Measurements from ENCODE around the gene TUBGCP6.

Gene TUBGCP6

DNA sequence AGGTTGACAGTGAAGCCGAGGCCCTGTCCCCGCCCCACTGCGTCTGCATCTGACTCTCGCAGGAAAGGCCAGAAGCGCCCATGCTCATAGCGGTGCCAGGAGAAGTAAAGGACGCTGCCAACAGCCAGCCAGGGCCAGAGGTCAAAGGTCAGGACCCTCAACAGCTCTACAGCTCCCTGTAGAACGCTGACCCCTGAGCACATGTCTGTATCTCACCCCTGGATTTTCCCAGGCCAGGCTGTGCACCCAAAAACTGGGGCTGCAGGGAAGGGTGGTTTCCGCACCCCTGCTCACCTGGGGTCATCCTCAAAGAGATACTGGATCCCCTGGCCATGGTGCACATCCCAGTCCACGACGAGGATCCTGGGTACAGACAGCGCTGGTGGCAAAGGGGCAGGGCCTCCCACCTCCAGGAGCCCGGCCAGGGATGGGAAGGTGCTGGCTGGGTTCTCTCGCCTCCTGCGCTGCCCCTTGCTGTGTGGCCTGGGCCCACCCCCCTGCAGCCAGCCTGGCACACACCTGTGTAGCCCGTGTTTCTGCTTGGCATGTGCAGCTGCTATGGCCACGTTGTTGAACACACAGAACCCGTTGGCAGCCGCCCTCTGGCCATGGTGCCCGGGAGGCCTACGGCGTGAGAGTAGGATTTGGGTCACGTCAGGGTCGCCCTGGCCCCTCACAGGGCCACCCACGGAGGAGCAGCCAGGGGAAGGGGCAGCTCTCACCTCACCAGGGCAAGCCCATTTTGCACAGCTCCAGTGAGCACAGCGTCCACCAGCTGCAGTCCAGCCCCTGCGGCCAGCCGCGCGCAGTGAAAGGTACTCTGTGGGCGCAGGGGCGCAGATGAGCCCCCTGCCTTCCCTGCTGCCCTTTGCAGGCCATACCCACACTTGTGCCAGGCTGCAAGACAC lies 4.8 kb upstream of the TUBGCP6 start:
- DNase-seq, result no peak

DNA sequence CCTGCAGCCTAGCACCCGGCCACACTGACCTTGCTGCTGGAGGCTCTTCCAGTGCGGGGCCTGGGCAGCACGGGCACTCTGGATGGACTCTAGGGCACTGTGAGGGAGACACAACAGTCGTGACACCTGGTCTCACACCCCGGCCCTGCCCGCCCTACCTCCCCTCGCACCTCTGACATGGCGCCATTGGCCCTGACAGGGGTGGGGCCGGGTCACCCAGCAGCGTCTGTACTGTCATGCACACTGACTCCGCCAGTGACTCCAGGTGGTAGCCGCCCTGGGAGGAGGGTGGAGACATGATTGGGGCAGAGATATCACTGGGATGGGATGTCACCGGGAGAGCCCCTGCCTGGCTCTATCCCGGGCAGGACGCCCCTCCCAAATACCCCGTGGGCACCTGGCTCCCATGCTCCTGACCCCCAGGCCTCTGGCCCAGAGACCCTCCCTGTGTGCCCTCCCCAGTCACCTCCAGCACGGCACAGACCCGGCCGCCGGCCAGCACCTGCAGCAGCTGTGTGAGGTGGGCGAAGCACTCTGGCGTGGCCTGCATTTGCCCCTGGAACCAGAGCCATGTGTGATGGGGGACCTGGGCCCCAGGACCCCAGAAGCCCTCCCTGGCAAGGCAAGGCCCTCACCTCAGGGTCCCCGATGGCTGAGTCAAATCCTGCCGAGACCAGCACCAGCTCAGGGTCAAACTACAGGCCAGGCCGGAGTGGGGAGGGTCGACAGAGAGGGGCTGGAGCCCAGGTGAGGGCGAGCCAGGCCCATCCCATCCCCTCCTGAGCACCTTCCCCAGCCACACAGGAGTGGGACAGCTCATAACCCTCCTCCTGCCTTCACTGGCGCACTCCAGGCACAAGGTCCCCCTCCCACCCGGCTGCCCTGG lies 3.6 kb upstream of the TUBGCP6 start:
- DNase-seq, result no peak

DNA sequence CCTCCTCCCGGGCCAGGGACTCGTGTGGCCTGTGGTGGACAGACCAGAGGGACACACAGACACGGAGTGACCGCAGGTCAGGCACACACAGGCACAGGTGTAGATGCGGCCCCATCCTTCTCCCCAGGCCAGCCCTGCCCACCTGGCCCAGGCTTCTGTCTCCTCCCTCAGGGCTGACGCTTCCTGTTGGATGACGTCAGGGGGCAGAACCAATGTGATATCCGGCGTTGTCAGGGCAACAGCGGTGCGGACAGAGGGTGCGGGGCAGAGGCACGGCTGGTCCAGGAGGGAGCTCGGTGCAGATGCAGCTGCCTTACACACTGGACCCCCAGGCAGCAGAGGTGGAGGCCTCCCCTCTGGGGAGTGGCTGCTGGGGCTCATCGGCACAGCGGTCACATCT lies 2.9 kb upstream of the TUBGCP6 start:
- DNase-seq, result no peak

DNA sequence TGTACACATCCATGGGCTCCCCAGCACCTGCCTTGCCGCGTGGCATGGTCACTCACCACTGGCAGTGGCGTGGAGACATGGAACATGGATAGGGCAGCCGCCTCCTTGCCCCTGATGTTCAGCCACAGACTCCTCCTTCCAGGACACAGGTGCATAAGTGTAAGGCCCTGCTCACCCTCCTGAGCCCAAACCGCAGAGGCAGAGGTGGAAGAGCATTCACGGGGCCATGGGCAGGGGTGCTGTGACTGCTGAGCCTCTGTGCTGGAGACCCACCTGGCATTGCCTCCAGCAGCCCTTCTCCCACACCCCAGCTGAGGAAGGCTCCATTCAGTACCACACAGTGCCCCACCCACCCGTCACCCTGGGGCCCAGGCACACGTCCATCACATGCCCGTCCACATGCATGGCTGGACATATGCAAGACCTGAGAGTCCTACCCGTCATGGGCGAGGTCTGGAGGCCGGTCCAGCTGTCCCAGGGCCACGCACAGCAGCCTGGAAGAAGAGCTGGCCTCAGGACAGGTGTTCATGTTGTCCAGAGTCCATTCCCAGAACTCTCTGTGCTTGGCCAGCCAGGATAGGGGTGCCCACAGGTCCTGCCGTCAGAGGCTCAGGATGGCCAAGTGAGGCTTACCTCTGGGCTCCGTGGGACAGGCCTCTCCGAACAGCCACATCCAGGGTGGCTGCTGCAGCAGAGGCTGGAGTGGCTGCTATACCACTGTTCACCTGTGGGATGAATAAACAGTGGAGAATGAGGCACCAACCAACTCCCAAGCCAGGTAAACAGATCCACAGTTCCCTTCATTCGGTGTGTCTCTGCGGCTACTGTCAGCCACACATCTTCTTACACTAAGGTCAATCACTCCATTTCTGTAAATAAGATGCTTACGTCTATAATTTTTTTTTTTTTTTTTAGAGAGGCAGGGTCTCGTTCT lies 1.7 kb upstream of the TUBGCP6 start:
- DNase-seq, result no peak

DNA sequence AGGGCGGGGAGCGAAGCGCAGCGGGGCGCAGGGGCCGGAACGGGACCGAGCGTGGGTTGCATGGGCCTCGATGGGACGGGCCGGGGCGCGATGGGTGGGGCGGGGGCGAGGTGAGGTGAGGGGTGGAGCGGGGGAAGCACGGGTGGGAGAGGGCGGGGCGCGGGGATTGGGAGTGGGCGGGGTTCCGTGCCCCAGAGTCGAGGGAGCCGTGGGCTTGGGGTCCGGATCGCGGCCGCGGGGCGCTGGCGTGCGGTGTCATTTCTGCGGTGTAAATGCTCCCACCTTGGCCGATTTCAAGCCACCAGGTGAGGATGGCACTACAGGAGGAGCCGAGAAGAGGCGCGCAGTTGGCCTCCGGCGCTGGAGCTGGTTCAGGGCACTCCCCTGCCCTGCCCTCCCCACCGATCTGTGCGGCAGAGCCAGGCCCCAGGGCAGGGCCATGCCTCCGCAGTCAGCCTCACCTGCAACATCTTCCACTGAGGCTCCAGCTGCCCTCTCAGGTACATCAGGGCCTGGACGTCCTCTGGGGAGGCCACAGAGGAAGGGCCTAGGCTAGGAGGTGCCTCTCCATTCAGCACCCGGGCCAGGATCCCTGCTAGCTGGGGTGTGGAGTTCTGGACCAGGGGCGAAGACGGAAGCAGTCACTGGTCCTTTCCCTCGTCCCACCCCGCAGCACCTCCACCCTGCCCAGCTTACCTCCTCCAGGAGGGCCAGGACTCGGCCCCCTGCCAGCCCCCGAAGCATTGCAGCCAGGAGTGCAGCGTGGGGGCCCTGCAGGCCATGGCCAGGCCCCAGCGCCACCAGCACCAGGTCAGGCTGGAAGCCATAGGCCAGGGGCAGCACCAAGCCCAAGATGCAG lies 620 bp upstream of the TUBGCP6 start:
- no peak for DNase-seq

DNA sequence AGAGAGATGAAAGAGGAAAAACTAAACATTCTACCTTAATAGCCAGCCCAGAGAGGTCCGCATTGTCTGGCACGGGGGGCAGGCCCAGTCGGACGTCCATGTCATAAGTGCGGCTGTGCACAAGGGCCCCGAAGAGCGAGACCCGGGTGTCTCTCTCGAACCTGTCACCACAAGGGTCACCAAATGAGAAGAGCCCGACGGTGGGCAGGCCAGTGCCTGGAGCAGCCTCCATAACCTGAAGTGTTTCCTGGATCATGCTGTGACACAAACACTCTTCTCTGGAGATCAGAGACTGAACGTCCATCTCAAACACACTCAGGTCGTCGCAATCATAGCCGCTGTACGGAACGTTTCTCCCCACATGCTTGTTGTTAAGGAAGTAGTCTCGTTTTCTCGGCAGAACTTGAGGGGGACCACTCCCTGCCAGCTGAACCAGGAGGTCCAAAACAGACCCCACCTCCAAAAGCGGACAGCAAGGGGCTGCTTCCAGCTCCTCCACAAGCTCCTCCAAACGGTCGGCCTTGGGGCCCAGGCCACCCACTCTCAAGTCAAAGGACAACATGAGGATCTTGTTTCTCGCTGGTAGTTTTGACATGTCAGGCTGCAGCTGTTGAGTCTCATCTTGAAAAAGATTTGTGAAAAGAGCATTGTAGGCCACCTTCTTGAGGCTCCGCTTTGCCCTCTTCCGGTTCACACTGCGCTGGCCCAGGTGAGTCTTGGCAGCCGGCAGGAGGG lies 971 bp downstream of the TUBGCP6 start:
- DNase-seq, result no peak

DNA sequence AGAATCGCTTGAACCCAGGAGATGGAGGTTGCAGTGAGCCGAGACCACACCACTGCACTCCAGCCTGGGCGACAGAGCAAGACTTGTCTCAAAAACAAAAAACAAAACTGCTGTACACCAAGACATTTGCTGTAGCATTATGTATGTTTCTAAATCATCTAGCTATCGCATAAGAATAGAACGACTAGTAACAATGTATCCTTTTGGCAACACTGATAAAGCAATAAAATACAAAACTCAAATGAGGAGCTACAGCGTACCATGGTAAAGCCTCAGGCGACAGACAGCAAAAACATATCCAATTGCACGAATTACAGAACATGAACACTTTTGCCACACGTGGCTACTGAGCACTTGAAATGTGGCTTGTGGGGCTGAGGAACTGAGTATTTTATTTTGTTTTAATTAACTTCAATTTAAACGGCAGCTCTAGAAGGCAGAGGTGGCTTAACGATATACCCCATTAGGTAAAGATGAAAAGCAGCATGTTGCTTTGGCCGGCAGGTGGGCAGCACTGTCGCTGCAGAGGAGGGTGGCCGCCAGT lies 2.3 kb downstream of the TUBGCP6 start:
- DNase-seq, result no peak

DNA sequence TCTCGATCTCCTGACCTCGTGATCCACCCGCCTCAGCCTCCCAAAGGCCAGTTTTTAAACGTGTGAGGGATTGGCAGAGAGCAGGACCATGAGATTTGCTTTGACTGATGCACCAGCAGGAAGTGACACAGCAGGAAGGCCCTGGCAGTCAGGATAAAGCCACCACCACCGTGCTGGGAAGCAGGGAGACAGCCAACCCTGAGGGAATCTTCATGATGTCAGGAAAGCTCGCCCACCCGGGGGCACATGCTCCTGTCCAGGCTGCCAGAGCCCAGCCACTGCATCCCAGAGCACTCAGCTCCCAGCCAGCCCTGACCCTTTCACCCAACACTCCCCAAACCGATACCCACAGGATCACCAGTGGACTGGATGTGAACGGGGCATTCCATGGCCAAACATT lies 6.1 kb downstream of the TUBGCP6 start:
- no peak for DNase-seq

DNA sequence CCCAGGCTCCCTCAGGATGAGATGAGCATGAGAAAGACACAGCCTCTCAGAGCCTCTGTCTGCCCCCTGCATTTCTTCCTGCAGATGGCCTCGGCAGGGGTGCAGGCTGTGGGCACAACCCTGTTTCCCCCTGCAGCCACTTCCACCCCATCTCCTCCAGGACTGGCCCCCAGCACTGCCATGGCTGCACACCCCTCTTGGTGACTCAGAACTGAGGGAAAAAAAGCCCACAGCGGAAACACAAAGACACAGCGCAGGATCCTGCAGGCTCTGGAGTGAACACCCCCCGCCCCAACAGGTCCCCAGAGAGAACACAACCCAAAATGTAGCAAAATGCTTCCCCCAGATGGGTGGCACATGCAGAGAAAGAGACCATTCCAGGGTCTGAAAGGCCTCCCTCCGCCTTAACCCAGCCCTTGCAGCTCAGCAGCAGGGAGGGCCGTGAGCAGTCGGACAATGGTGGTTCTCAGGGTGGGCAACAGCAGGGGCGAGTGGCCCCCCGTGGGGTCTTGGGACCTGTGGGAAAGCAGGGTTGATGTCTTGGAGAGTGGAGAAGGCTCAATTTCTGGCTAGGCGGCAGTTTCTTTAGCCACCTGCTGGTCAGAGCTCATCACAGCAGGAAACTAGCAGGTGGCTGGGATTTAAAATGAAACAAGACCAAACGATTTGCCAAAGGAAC lies 8.0 kb downstream of the TUBGCP6 start:
- DNase-seq, result peak in 1 of 14 donors; percentile 58

DNA sequence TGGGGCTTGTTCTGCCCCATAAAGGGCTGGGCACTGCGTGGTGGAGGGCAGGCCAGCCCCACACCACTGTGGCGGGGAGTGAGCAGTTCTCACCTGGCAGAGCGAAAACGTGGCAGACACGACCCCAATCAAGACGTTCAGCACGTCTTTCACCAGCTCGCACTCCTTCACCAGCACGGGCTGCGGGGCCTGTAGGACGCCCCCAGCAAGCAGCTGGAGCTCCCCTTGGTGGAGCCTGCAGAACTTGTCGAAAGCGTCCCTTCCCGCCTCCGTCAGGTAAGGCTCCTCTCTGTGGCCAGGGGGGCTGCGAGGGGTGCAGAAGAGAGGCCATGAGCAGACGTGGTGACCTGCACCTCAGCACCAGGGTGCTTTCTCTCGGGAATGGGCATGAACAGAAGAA lies 11.6 kb downstream of the TUBGCP6 start:
- DNase-seq, result no peak

DNA sequence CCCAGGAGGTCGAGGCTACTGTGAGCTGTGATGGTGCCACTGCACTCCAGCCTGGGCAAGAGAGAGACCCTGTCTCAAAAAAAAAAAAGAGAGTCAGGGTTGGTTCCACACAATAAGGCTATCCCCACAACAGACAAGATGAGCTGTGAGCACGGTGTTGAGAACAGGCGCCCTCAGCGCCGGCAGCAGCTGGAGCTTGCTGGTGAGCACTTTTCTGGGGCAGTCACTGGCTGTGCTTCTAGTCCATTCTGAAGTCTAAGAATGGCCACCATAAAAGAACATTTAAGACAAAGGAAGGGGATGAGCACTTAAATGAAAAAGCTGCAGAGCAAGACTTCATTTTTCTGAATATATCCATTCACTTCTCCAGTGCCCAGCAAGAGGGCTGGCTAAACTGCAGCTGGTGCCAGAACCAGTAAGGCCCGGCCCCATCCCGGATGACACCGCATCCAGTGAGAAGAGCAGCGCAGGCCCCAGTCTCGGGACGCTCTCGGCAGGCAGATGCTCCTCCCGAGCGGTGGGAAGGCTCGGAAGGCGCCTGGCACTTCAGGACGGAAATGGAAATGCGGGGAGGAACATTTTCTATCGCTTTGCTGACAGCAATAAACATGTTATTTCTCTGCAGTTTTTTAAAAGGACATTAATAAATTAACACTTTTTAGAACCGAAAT lies 12.2 kb downstream of the TUBGCP6 start:
- no peak for DNase-seq

DNA sequence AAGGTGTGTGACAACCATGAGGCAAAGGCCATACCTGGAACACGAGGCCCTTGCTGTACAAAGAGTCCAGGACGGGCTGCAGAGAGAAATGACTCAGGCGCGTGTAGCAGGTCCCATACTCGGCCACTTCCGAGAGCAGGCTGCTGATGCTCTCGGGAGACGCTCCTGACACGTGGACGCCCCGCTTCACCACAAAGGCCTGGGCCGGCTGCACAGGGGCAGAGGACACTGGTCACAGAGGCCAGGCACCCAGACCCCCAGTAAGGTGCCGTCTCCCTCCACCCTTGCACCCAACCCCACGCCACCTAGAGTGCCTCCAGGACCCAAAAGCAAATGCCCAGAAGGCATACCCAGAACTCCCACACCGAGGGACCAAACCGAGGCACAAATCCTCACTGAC lies 15.5 kb downstream of the TUBGCP6 start:
- DNase-seq, result no peak

DNA sequence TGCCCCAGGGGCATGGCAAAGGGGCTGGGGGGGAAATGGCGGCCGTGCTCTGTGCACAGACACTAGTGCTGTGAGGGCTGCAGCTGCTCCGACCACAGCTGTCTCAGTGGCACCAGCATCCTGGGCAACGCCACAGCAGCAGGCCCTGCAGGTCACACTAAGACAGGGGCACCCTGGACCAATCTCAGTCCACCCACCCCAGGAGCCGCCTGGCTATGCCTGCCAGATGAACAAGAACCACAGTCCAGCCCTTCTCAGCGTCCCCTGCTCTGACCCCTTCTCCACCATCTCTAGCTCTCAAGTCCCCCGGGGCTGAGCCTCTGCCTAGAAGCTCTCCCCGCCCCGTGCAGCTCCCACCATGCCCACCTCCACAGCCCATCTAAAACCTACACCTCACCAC lies 16.5 kb downstream of the TUBGCP6 start:
- no peak for DNase-seq

DNA sequence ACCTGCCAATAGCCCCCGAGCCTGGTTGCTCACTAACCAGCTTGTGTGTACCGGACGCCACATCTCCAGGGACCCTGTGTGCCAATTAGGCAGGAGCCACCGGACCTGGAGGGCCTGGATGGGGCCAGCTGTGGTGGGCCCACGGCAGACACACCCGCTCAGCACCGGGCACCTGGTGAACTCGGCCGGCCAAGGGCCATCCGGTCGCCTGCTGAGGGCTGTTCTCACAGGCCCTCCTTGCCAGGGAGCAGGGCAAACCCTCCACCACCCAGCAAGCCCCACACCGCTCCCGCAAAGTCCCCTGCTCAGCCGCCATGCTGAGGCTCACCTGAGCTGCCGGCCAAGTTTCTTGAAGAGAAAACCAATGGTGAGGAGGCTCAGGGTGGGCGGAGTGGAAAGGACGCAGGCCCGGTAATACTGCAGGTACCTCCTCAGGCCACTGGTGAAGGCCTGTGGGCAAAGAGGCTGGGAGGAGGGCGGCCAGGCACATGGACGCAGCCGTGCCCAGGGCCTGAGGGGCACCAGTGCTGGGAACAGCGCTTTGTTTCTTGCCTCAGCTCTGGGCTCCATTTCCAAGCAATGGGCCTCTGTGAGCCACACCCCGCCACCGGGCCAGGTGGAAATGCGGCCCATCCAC lies 17.1 kb downstream of the TUBGCP6 start:
- no peak for DNase-seq

DNA sequence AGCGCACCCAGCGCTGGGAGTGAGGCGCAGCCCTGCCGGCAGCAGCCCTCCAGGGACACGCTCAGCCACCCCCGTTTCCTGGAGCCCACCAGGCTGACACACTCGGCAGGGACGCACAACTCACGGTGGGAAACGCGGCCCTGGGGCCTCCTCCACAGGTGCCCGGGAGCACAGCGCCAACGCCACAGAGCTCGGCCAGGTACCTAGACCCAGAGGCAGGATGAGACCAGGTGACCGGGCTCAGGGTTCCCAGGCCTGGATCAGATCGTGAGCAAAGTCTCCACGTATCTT lies 18.0 kb downstream of the TUBGCP6 start:
- no peak for DNase-seq

DNA sequence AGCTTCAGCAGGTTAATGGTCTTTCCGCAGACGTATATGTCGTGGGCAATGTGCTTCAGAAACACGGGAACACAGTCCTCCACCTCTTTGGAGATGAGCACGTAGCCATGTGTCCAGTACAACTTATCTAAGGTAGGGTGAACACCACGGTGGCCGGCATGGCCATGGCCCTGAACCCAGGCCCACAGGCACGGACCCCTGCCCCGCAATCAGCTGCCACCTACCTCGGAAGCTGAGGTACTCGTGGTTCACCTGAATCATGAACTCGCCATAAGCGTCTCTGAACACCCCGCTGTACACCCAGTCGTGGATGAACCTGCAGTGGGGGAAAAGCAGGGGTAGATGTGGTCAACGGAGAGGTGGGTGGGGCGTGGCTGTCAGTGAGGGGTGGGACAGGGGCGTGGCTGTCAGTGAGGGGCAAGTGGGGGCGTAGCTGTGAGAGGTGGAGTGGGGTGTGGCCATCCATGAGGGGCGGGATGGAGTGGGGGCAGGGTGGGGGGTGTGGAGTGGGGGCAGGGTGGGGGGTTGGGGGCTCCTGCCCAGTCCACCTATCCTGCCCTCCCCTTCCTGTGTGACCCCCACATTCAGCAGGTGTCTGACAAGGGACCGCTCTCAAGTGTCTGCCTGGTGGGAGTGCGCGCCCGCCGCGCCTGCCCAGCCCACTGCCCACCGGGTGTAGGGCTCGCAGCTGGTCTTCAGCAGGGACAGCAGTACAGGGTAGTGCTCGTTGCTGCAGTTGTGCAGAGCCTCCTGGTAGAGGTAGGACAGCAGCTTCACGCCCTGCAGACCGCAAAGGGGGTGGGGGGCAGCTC lies 18.6 kb downstream of the TUBGCP6 start:
- no peak for DNase-seq

DNA sequence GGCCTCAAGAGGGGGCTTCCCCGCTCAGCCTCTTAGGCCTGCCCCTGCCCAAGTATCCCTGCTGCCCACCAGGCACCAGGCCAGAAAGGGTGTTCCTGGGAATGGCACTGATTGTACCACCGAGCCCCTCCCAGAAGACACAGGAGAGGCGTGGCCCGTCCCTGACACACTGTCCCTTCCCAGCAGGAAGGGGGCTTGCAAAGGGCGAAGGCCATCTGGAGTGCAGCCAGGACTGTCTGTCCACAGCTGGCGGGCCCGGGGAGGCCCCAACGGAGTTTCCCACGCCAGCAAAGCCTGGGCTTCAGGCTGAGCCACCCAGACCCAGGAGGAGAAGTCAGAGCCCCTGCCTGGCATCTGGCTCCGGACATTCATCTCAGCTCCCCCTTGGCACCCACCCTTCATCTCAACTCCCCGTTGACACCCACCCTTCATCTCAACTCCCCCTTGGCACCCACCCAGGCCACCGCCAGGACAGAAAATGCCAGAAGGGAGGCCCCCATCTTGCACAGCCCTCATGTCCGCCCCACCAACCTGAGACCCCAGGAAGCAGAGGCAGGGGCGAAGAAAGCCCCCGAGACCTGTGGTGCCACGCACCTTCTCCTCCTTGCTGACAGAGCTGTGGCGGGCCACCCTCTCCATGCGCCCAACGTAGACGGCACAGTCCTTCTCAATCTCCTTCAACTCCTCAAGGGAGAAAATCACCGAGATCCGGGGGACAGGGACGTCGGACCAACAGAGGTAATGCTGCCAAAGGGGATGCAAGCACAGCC lies 19.4 kb downstream of the TUBGCP6 start:
- no peak for DNase-seq

Measured in C1 segment of cervical spinal cord (tissue), 14 donors.